CD14-positive monocyte (primary cell): ENCODE measurements around the gene DNAAF3. TPM values are rescaled to one million over a fixed set of nuclear protein-coding genes. Genes with fewer than 3 reads are reported as not detected.

ENCODE experiments used
- DNase-seq, 3 donors: peaks; one replicate each; pipeline ENCODE4 v3.0.0-alpha.2; 2011 to 2022
- H2AFZ ChIP-seq: 2 replicates; pipeline ENCODE4 v1.6.0; 2012; ENCODE audit warnings: mild to moderate bottlenecking, low read depth, low read length, inconsistent platforms; ENCODE audit not compliant: insufficient read depth, poor library complexity, severe bottlenecking
- H3K27ac ChIP-seq, 2 donors: 1 replicate in 1 of 2; 2 replicates in 1 of 2; pipeline ENCODE4 v1.5.1; 2012 to 2013; ENCODE audit warnings: low read length in 2 of 2, control low read depth in 1 of 2, inconsistent platforms in 1 of 2, low read depth in 1 of 2, mild to moderate bottlenecking in 1 of 2
- H3K27me3 ChIP-seq, 2 donors: one replicate each; pipeline versions ENCODE4 v1.6.0 to v1.6.1; 2011 to 2013; ENCODE audit warnings: low read length in 2 of 2; ENCODE audit not compliant: control insufficient read depth in 2 of 2, insufficient read depth in 2 of 2
- H3K36me3 ChIP-seq, 2 donors: replicated peaks in 1 of 2; 1 replicate in 1 of 2; 2 replicates in 1 of 2; pipeline versions ENCODE4 v1.5.1 to v1.6.1; 2012 to 2013; ENCODE audit warnings: low read length in 2 of 2, control low read depth in 1 of 2, inconsistent platforms in 1 of 2, mild to moderate bottlenecking in 1 of 2; ENCODE audit not compliant: insufficient read depth in 2 of 2, control insufficient read depth in 1 of 2
- H3K4me1 ChIP-seq, 2 donors: 1 replicate in 1 of 2; 2 replicates in 1 of 2; pipeline versions ENCODE4 v1.5.1 to v1.6.1; 2012 to 2013; ENCODE audit warnings: low read length in 2 of 2, control low read depth in 1 of 2, inconsistent platforms in 1 of 2, mild to moderate bottlenecking in 1 of 2, moderate library complexity in 1 of 2; ENCODE audit not compliant: insufficient read depth in 2 of 2, control insufficient read depth in 1 of 2
- H3K4me2 ChIP-seq: replicated peaks from 2 replicates; pipeline ENCODE3; 2012; ENCODE audit warnings: low read length, moderate library complexity, mild to moderate bottlenecking; ENCODE audit not compliant: poor library complexity, severe bottlenecking; ENCODE audit errors: extremely low read depth
- H3K4me3 ChIP-seq, 3 experiments: fragments of 200-600 bp in 1 of 3; sonication (generic) in 1 of 3; replicated peaks in 1 of 3; 1 replicate in 2 of 3; 2 replicates in 1 of 3; pipeline ENCODE4 v1.5.1; 2011 to 2013; ENCODE audit warnings: low read length in 3 of 3, mild to moderate bottlenecking in 3 of 3, control low read depth in 2 of 3, low read depth in 2 of 3, inconsistent platforms in 1 of 3, moderate library complexity in 1 of 3
- H3K79me2 ChIP-seq: 2 replicates; pipeline ENCODE4 v1.6.0; 2012; ENCODE audit warnings: mild to moderate bottlenecking, control low read depth, inconsistent platforms, low read length, moderate library complexity; ENCODE audit not compliant: insufficient read depth
- H3K9ac ChIP-seq: 2 replicates; pipeline ENCODE4 v1.6.0; 2017; ENCODE audit warnings: low read length, mild to moderate bottlenecking; ENCODE audit not compliant: insufficient read depth, poor library complexity, severe bottlenecking
- H3K9me3 ChIP-seq, 2 donors: replicated peaks in 1 of 2; 1 replicate in 1 of 2; 2 replicates in 1 of 2; pipeline versions ENCODE4 v1.5.1 to v1.6.1; 2012 to 2013; ENCODE audit warnings: low read length in 2 of 2, control low read depth in 1 of 2; ENCODE audit not compliant: control insufficient read depth in 1 of 2, insufficient read depth in 1 of 2
- H4K20me1 ChIP-seq: 2 replicates; pipeline ENCODE4 v1.6.0; 2012; ENCODE audit warnings: mild to moderate bottlenecking, low read length, control low read depth, moderate library complexity; ENCODE audit not compliant: insufficient read depth
- H3K27ac Mint-ChIP-seq, 7 donors: one replicate each; pipeline ENCODE4 v1.8.0; 2020; ENCODE audit warnings: mild to moderate bottlenecking in 7 of 7, mixed read lengths in 7 of 7, moderate library complexity in 6 of 7, inconsistent platforms in 2 of 7
- H3K27me3 Mint-ChIP-seq, 3 donors: one replicate each; pipeline ENCODE4 v1.8.0; 2021 to 2022; ENCODE audit warnings: low read depth in 3 of 3, mild to moderate bottlenecking in 3 of 3, mixed read lengths in 3 of 3, moderate library complexity in 3 of 3, inconsistent platforms in 1 of 3
- H3K36me3 Mint-ChIP-seq, 2 donors: one replicate each; pipeline ENCODE4 v1.8.0; 2020; ENCODE audit warnings: mixed read lengths in 2 of 2, inconsistent platforms in 1 of 2, mild to moderate bottlenecking in 1 of 2
- H3K4me1 Mint-ChIP-seq: one replicate; pipeline ENCODE4 v1.8.0; 2020; ENCODE audit warnings: mild to moderate bottlenecking, mixed read lengths
- H3K4me3 Mint-ChIP-seq, 2 donors: one replicate each; pipeline ENCODE4 v1.8.0; 2020; ENCODE audit warnings: mild to moderate bottlenecking in 2 of 2, mixed read lengths in 2 of 2, moderate library complexity in 1 of 2
- H3K9me3 Mint-ChIP-seq, 7 donors: one replicate each; pipeline ENCODE4 v1.8.0; 2020 to 2022; ENCODE audit warnings: mixed read lengths in 7 of 7, mild to moderate bottlenecking in 6 of 7, moderate library complexity in 6 of 7, inconsistent platforms in 2 of 7
- CTCF ChIP-seq: fragments of 200-600 bp; IDR thresholded peaks from one replicate; pipeline ENCODE4 v1.8.0; 2022; ENCODE audit warnings: antibody characterized with exemption, mild to moderate bottlenecking
- WGBS: methylation state at CpG from one replicate; pipeline ENCODE4 v1.1.5; 2013; ENCODE audit warnings: missing lambda C conversion rate; ENCODE audit not compliant: insufficient coverage; 5-methylcytosine and 5-hydroxymethylcytosine counted together
- intact Hi-C, 2 donors: fragments of 100-400 bp; cut with micrococcal nuclease; formaldehyde crosslinking; loops; one replicate each; pipeline versions ENCODE4 v1.15.0 to v1.15.1; 2023
- polyA plus RNA-seq, 3 donors: library from polyadenylated mRNA; depleted of rRNA in 1 of 3; unstranded in 2 of 3; stranded (reverse) in 1 of 3; fragments of 300-500 nt in 2 of 3; fragments of >200 nt in 1 of 3; fragmentation: Illumina TruSeq in 2 of 3; gene quantifications; 1 replicate in 2 of 3; 2 replicates in 1 of 3; pipeline ENCODE4 v1.2.3, GENCODE V29; 2012 to 2021

The DNAAF3 gene
- polyA plus RNA-seq, 3 donors: 0.19 TPM; not detected in 2

- H3K9ac ChIP-seq: no peak overlapping the region
- DNase-seq: no peak
Measured at GRCh38 chr19:55114566-55115145, 51.8 kb downstream of the DNAAF3 start.

GRCh38 chr19:55113570-55114039 lies 52.8 kb downstream of the DNAAF3 start:
- H3K27me3 Mint-ChIP-seq: peaks cover 0 to 1% (median 1%) of the 10 kb centered on the region in 3 donors

More at GRCh38 chr19:55114566-55115145, 51.8 kb downstream of the DNAAF3 start:
- Mint-ChIP-seq H3K4me3 (no peak overlapping the region), H3K27ac (peak overlapping the region in 4 of 7 donors; percentile 19 to 76 (median 26)), H3K27me3 (peaks cover under 1 to 6% (median 3%) of the 10 kb centered on the region in 3 donors), H3K9me3 (no peaks in the 10 kb centered on the region), H3K36me3 (peaks cover 17 to 46% of the 10 kb centered on the region in 2 donors), H3K4me1 (peaks cover 41% of the 10 kb centered on the region)
- H3K27ac ChIP-seq: peak overlapping the region in 1 of 2 donors; percentile 11
- H3K4me1 ChIP-seq: peaks cover 25 to 43% of the 10 kb centered on the region in 2 donors
- no peaks in the 10 kb centered on the region for H3K27me3 ChIP-seq
- WGBS: 97% methylated on average over 5 of the region's 9 CpGs
- H3K4me3 ChIP-seq: no peak overlapping the region
- no peak for TF ChIP-seq CTCF
- no peaks in the 10 kb centered on the region for H3K9me3 ChIP-seq
- no peak overlapping the region for H2AFZ ChIP-seq
- peaks cover 74% of the 10 kb centered on the region for H4K20me1 ChIP-seq
- peaks cover 26 to 35% of the 10 kb centered on the region in 2 donors for H3K36me3 ChIP-seq
- intact Hi-C loops: loop anchor here in 1 of 2 donors (10.0 kb wide), 1 partner anchor 140 kb away; the partner anchor contains the start of gene PPP6R1
- H3K79me2 ChIP-seq: peaks cover 69% of the 10 kb centered on the region
- no peak overlapping the region for H3K4me2 ChIP-seq

More at GRCh38 chr19:55113570-55114039, 52.8 kb downstream of the DNAAF3 start:
- Histone ChIP-seq H3K4me3 (no peak overlapping the region), H3K79me2 (peaks cover 78% of the 10 kb centered on the region), H3K27me3 (no peaks in the 10 kb centered on the region), H3K4me2 (no peak overlapping the region), H3K27ac (no peak overlapping the region), H3K36me3 (peaks cover 35 to 46% of the 10 kb centered on the region in 2 donors), H2AFZ (no peak overlapping the region), H4K20me1 (peaks cover 85% of the 10 kb centered on the region), H3K9ac (no peak overlapping the region), H3K4me1 (peaks cover 20 to 34% of the 10 kb centered on the region in 2 donors), H3K9me3 (no peaks in the 10 kb centered on the region)
- H3K36me3 Mint-ChIP-seq: peaks cover 25 to 56% of the 10 kb centered on the region in 2 donors
- no peak overlapping the region for H3K4me3 Mint-ChIP-seq
- intact Hi-C loops: loop anchor here in 1 of 2 donors (10.0 kb wide), 1 partner anchor 141 kb away; the partner anchor contains the start of gene PPP6R1
- no peak for TF ChIP-seq CTCF
- 84% methylated on average over 6 of the region's 12 CpGs for whole genome bisulfite sequencing
- peak in 1 of 3 donors; percentile 4 for DNase-seq
- peaks cover 31% of the 10 kb centered on the region for H3K4me1 Mint-ChIP-seq
- peak overlapping the region in 2 of 7 donors; percentile 20 to 30 for H3K27ac Mint-ChIP-seq
- no peaks in the 10 kb centered on the region for H3K9me3 Mint-ChIP-seq
